ENCODE data around the gene APBA1. TPM values are rescaled to one million over a fixed set of nuclear protein-coding genes. Genes with fewer than 3 reads are reported as not detected.

The APBA1 gene
- polyA plus RNA-seq, 3 donors = 1.6 TPM; not detected in 2

DNA sequence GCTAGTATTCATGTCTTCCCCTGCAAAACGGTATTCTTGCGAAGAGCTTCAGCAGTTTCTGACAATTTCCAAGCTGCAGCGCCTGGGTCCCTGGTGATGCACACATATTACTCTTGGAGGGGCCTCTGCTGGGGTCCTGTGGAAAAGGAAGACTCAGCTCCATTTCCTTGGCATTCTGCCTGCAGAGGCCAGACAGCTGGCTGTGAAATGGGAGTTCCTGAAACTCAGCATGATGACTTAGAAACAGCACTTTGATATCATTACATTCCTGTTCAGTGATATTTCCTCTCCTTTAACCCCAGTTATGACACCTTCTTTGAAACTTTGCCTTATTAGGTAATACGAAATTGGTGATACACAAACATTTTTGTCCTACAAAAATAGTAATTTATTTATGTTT, 98.5 kb downstream of the APBA1 start:
- Mint-ChIP-seq H3K4me1 (no peaks in the 10 kb centered on the region), H3K36me3 (no peaks in the 10 kb centered on the region), H3K27ac (no peak overlapping the region), H3K4me3 (no peak overlapping the region), H3K27me3 (ENCODE audit: low read depth in 3 of 3) (peaks cover 0 to 4% (median 0%) of the 10 kb centered on the region in 3 donors), H3K9me3 (peaks cover 0 to 2% (median 0%) of the 10 kb centered on the region in 7 donors)
- Histone ChIP-seq H3K9me3 (replicated peaks in 1 of 2; ENCODE audit: control insufficient read depth in 1 of 2, insufficient read depth in 1 of 2, low read length in 2 of 2) (no peaks in the 10 kb centered on the region), H3K27me3 (ENCODE audit: control insufficient read depth in 2 of 2, insufficient read depth in 2 of 2, low read length in 2 of 2) (no peaks in the 10 kb centered on the region), H3K9ac (ENCODE audit: insufficient read depth, low read length, poor library complexity, severe bottlenecking) (no peak overlapping the region), H3K4me1 (ENCODE audit: control insufficient read depth in 1 of 2, insufficient read depth in 2 of 2, low read length in 2 of 2) (no peaks in the 10 kb centered on the region), H3K4me2 (replicated peaks; ENCODE audit: extremely low read depth, low read length, poor library complexity, severe bottlenecking) (no peak overlapping the region), H3K27ac (ENCODE audit: low read depth in 1 of 2, low read length in 2 of 2) (no peak overlapping the region), H3K79me2 (ENCODE audit: insufficient read depth, low read length) (no peaks in the 10 kb centered on the region), H2AFZ (ENCODE audit: insufficient read depth, low read depth, low read length, poor library complexity, severe bottlenecking) (no peak overlapping the region), H3K4me3 (replicated peaks in 1 of 3; ENCODE audit: low read depth in 2 of 3, low read length in 3 of 3) (no peak overlapping the region), H4K20me1 (ENCODE audit: insufficient read depth, low read length) (no peaks in the 10 kb centered on the region), H3K36me3 (replicated peaks in 1 of 2; ENCODE audit: control insufficient read depth in 1 of 2, insufficient read depth in 2 of 2, low read length in 2 of 2) (no peaks in the 10 kb centered on the region)
- WGBS (ENCODE audit: insufficient coverage) = 82% methylated on average over 3 of the region's 4 CpGs
- no peak for DNase-seq
- intact Hi-C loops (cut with micrococcal nuclease) = no loop called here
- TF ChIP-seq, protein P1, sequence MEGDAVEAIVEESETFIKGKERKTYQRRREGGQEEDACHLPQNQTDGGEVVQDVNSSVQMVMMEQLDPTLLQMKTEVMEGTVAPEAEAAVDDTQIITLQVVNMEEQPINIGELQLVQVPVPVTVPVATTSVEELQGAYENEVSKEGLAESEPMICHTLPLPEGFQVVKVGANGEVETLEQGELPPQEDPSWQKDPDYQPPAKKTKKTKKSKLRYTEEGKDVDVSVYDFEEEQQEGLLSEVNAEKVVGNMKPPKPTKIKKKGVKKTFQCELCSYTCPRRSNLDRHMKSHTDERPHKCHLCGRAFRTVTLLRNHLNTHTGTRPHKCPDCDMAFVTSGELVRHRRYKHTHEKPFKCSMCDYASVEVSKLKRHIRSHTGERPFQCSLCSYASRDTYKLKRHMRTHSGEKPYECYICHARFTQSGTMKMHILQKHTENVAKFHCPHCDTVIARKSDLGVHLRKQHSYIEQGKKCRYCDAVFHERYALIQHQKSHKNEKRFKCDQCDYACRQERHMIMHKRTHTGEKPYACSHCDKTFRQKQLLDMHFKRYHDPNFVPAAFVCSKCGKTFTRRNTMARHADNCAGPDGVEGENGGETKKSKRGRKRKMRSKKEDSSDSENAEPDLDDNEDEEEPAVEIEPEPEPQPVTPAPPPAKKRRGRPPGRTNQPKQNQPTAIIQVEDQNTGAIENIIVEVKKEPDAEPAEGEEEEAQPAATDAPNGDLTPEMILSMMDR (IDR thresholded peaks at IDR 0.05) = no peak

DNA sequence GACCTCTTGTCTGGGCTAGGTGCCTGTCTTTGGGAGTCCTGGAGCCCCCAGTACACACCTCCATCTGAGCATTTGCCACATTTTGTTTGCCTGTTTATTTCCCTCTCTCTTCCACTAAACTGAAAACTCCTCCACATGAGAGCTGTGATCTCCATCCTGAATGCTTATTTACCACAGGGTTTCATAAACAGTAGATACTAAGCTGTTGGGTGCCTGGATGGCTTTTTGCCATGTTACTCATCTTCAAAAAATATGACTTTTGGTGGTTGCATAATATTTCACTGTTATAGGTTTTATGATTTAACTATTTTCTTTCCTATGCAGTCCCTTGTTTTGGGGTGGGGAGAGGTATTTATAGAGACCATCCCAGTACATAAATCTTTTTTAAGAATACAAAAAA, 99.6 kb downstream of the APBA1 start:
- no peaks in the 10 kb centered on the region for H3K4me1 Mint-ChIP-seq
- intact Hi-C loops (cut with micrococcal nuclease) = no loop called here
- H3K36me3 ChIP-seq (replicated peaks in 1 of 2; ENCODE audit: control insufficient read depth in 1 of 2, insufficient read depth in 2 of 2, low read length in 2 of 2) = no peaks in the 10 kb centered on the region
- H3K79me2 ChIP-seq (ENCODE audit: insufficient read depth, low read length) = no peaks in the 10 kb centered on the region
- H3K27me3 ChIP-seq (ENCODE audit: control insufficient read depth in 2 of 2, insufficient read depth in 2 of 2, low read length in 2 of 2) = no peaks in the 10 kb centered on the region
- peaks cover 0 to 2% (median 0%) of the 10 kb centered on the region in 7 donors for H3K9me3 Mint-ChIP-seq
- peaks cover 0 to 4% (median 3%) of the 10 kb centered on the region in 3 donors for H3K27me3 Mint-ChIP-seq (ENCODE audit: low read depth in 3 of 3)
- H3K4me2 ChIP-seq (replicated peaks; ENCODE audit: extremely low read depth, low read length, poor library complexity, severe bottlenecking) = no peak overlapping the region
- no peaks in the 10 kb centered on the region for H3K4me1 ChIP-seq (ENCODE audit: control insufficient read depth in 1 of 2, insufficient read depth in 2 of 2, low read length in 2 of 2)
- no peak overlapping the region for H3K4me3 Mint-ChIP-seq
- H3K9ac ChIP-seq (ENCODE audit: insufficient read depth, low read length, poor library complexity, severe bottlenecking) = no peak overlapping the region
- H3K27ac ChIP-seq (ENCODE audit: low read depth in 1 of 2, low read length in 2 of 2) = no peak overlapping the region
- H3K9me3 ChIP-seq (replicated peaks in 1 of 2; ENCODE audit: control insufficient read depth in 1 of 2, insufficient read depth in 1 of 2, low read length in 2 of 2) = no peaks in the 10 kb centered on the region
- H3K36me3 Mint-ChIP-seq = no peaks in the 10 kb centered on the region
- H3K27ac Mint-ChIP-seq = no peak overlapping the region
- TF ChIP-seq, protein P1 (IDR thresholded peaks at IDR 0.05) = no peak
- H3K4me3 ChIP-seq (replicated peaks in 1 of 3; ENCODE audit: low read depth in 2 of 3, low read length in 3 of 3) = no peak overlapping the region
- H2AFZ ChIP-seq (ENCODE audit: insufficient read depth, low read depth, low read length, poor library complexity, severe bottlenecking) = no peak overlapping the region
- no peak for DNase-seq
- no peaks in the 10 kb centered on the region for H4K20me1 ChIP-seq (ENCODE audit: insufficient read depth, low read length)
